Neuronal stem cell (in vitro differentiated cells): ENCODE data around the gene PRUNE2.
A peak's percentile ranks its signal among the peaks of the same experiment; 100 is the strongest.
"Not testable (repeated sequence)": the region's sequence is repeated elsewhere in the genome, so short reads cannot be mapped to it uniquely, and the experiment has no call there.

Source experiments
- DNase-seq: peaks from one replicate; pipeline ENCODE4 v3.0.0-alpha.2; 2013; ENCODE audit warnings: low spot score
- H2AFZ ChIP-seq: one replicate; pipeline ENCODE4 v1.6.1; 2013; ENCODE audit warnings: mild to moderate bottlenecking, low read length, inconsistent platforms
- H2AK5ac ChIP-seq: 2 replicates; pipeline ENCODE4 v1.6.1; 2013; ENCODE audit warnings: low read depth, mild to moderate bottlenecking, inconsistent platforms, low read length, moderate library complexity, mixed read lengths
- H2BK120ac ChIP-seq: 2 replicates; pipeline ENCODE4 v1.6.1; 2013; ENCODE audit warnings: low read depth, mild to moderate bottlenecking, inconsistent platforms, low read length, moderate library complexity, mixed read lengths
- H2BK12ac ChIP-seq: one replicate; pipeline ENCODE4 v1.6.1; 2013; ENCODE audit warnings: low read length, inconsistent platforms
- H2BK15ac ChIP-seq: 2 replicates; pipeline ENCODE4 v1.6.1; 2013; ENCODE audit warnings: mild to moderate bottlenecking, low read length, inconsistent platforms, mixed read lengths
- H2BK5ac ChIP-seq: one replicate; pipeline ENCODE4 v1.6.1; 2013; ENCODE audit warnings: inconsistent platforms, mild to moderate bottlenecking, low read length, moderate library complexity
- H3K14ac ChIP-seq: one replicate; pipeline ENCODE4 v1.6.1; 2013; ENCODE audit warnings: low read length, inconsistent platforms
- H3K18ac ChIP-seq: 2 replicates; pipeline ENCODE4 v1.6.1; 2013; ENCODE audit warnings: low read length, inconsistent platforms
- H3K23ac ChIP-seq: 2 replicates; pipeline ENCODE4 v1.6.1; 2013; ENCODE audit warnings: low read depth, mild to moderate bottlenecking, mixed read lengths, low read length, inconsistent platforms; ENCODE audit not compliant: poor library complexity
- H3K27ac ChIP-seq: replicated peaks from 3 replicates; pipeline ENCODE4 v1.5.1; 2013; ENCODE audit warnings: low read length, inconsistent platforms
- H3K27me3 ChIP-seq, 3 experiments: 2 replicates each; pipeline ENCODE4 v1.6.1; 2013; ENCODE audit warnings: low read length in 3 of 3, mild to moderate bottlenecking in 2 of 3, inconsistent platforms in 1 of 3, low read depth in 1 of 3, mixed read lengths in 1 of 3, moderate library complexity in 1 of 3; ENCODE audit not compliant: control insufficient read depth in 3 of 3, insufficient read depth in 3 of 3
- H3K36me3 ChIP-seq, 2 donors: replicated peaks in 1 of 2; 2 replicates each; pipeline ENCODE4 v1.6.1; 2013; ENCODE audit warnings: low read length in 2 of 2; ENCODE audit not compliant: control insufficient read depth in 2 of 2, insufficient read depth in 2 of 2
- H3K4ac ChIP-seq: 2 replicates; pipeline ENCODE4 v1.6.1; 2013; ENCODE audit warnings: inconsistent platforms, mild to moderate bottlenecking, low read length, moderate library complexity
- H3K4me1 ChIP-seq, 2 donors: 1 replicate in 1 of 2; 2 replicates in 1 of 2; pipeline ENCODE4 v1.6.1; 2013; ENCODE audit warnings: low read length in 2 of 2, low read depth in 1 of 2; ENCODE audit not compliant: control insufficient read depth in 2 of 2, insufficient read depth in 1 of 2
- H3K4me2 ChIP-seq: one replicate; pipeline ENCODE4 v1.6.1; 2013; ENCODE audit warnings: mild to moderate bottlenecking, low read length, inconsistent platforms; ENCODE audit not compliant: insufficient read depth, poor library complexity, severe bottlenecking
- H3K4me3 ChIP-seq, 2 donors: 2 replicates each; pipeline ENCODE4 v1.5.1; 2013; ENCODE audit warnings: low read length in 2 of 2, mild to moderate bottlenecking in 2 of 2, inconsistent platforms in 1 of 2, moderate library complexity in 1 of 2
- H3K79me1 ChIP-seq: one replicate; pipeline ENCODE4 v1.6.1; 2013; ENCODE audit warnings: low read depth, mild to moderate bottlenecking, inconsistent platforms, low read length, moderate library complexity
- H3K9ac ChIP-seq: one replicate; pipeline ENCODE4 v1.6.1; 2013; ENCODE audit warnings: mild to moderate bottlenecking, low read depth, low read length, inconsistent platforms; ENCODE audit not compliant: poor library complexity
- H3K9me3 ChIP-seq, 2 donors: replicated peaks in 1 of 2; 2 replicates each; pipeline versions ENCODE3 to v1.6.1; 2013; ENCODE audit warnings: low read length in 2 of 2, mild to moderate bottlenecking in 2 of 2, inconsistent platforms in 1 of 2, low read depth in 1 of 2, mixed read lengths in 1 of 2, moderate library complexity in 1 of 2; ENCODE audit not compliant: control insufficient read depth in 2 of 2, insufficient read depth in 1 of 2
- H4K8ac ChIP-seq: one replicate; pipeline ENCODE4 v1.6.1; 2013; ENCODE audit warnings: low read depth, mild to moderate bottlenecking, inconsistent platforms, low read length, moderate library complexity
- H4K91ac ChIP-seq: one replicate; pipeline ENCODE4 v1.6.1; 2013; ENCODE audit warnings: low read length, low read depth, mild to moderate bottlenecking, inconsistent platforms; ENCODE audit not compliant: poor library complexity
- WGBS, 2 donors: extraction: QIAGEN DNeasy Blood & Tissue Kit; methylation state at CpG; one replicate each; pipeline ENCODE4 v1.1.7; 2013; ENCODE audit warnings: missing lambda C conversion rate in 2 of 2, mixed read lengths in 1 of 2; ENCODE audit not compliant: insufficient read length in 2 of 2, insufficient replicate concordance in 1 of 2; ENCODE audit errors: extremely low coverage in 2 of 2; 5-methylcytosine and 5-hydroxymethylcytosine counted together

The PRUNE2 gene

DNA sequence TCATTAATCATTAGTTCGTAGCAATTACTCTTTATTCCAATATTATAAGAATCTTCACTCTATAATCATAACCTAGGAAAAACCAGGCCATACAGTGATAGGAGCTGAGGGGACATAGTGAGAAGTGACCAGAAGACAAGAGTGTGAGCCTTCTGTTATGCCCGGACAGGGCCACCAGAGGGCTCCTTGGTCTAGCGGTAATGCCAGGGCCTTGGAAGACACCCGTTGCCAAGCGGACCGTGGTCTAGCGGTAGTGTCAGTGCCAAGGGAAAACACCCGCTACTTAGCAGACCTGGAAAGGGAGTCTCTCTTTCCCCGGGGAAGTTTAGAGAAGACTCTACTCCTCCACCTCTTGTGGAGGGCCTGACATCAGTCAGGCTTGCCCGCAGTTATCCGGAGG lies 239.9 kb downstream of the PRUNE2 start:
- not testable (repeated sequence) for H3K36me3 ChIP-seq, H4K91ac ChIP-seq, H3K27ac ChIP-seq, H2BK120ac ChIP-seq, H4K8ac ChIP-seq, H3K9me3 ChIP-seq, H2BK5ac ChIP-seq, H3K23ac ChIP-seq, DNase-seq, H3K4me3 ChIP-seq, H2AK5ac ChIP-seq, H3K18ac ChIP-seq, H3K4ac ChIP-seq, H3K9ac ChIP-seq, H2BK12ac ChIP-seq, H2BK15ac ChIP-seq, H3K14ac ChIP-seq, H3K4me1 ChIP-seq, H3K79me1 ChIP-seq, H3K27me3 ChIP-seq, H3K4me2 ChIP-seq
- no CpG with 5 or more reads among the region's 11 CpGs for WGBS, 2 donors
- peak overlapping the region; percentile 64 for H2AFZ ChIP-seq

DNA sequence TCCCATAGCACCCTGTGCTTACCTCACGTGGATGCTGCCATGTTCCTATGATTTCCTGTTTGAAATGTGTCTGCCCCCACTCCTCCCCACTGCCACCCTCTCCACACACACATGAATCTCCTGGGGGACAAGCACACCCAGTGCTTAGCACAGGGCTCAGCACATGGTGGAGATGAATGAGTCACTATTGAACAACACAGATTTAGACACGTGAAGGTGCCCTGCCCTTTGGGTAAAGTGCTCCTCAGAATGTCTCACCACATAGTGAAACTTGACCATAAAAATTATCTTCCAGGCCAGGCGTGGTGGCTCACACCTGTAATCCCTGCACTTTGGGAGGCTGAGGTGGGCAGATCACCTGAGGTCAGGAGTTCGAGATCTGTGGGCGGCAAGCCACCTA lies 240.5 kb downstream of the PRUNE2 start:
- Histone ChIP-seq H3K9me3 (peaks cover 0 to 3% of the 10 kb centered on the region in 2 donors), H3K4me1 (no peaks in the 10 kb centered on the region)

DNA sequence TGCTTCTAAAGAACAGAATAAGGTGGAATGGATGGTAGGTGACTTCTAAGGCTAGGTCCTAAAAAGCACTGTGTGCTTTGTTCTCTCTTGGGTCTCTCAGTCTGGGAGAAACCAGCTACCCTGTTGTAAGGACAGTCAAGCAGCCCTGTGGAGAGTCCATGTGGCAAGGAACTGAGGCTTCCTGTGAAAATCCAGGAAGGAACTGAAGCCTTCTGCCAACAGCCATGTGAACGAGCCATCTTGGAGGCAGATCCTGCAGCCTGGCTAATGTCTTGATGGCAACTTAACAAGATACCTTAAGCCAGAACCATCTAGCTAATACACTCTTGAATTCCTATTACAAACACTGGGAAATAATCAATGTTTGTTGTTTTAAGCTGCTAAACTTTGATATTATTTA lies 241.8 kb downstream of the PRUNE2 start:
- H2BK12ac ChIP-seq = no peak overlapping the region
- H3K36me3 ChIP-seq = no peaks in the 10 kb centered on the region
- H3K14ac ChIP-seq = no peak overlapping the region
- no peak overlapping the region for H3K18ac ChIP-seq
- no peak overlapping the region for H3K23ac ChIP-seq
- H3K4me3 ChIP-seq = no peak overlapping the region
- H3K27me3 ChIP-seq = no peaks in the 10 kb centered on the region
- H2BK120ac ChIP-seq = no peak overlapping the region
- no peak for DNase-seq
- no CpG with 5 or more reads among the region's 1 CpG for WGBS, 2 donors
- no peaks in the 10 kb centered on the region for H3K79me1 ChIP-seq
- H2AFZ ChIP-seq = no peak overlapping the region
- no peak overlapping the region for H4K8ac ChIP-seq
- H3K9ac ChIP-seq = no peak overlapping the region
- H2AK5ac ChIP-seq = no peak overlapping the region
- no peak overlapping the region for H4K91ac ChIP-seq
- no peak overlapping the region for H3K27ac ChIP-seq
- H3K4ac ChIP-seq = no peak overlapping the region
- peaks cover 0 to 3% of the 10 kb centered on the region in 2 donors for H3K9me3 ChIP-seq
- no peak overlapping the region for H2BK15ac ChIP-seq
- no peak overlapping the region for H2BK5ac ChIP-seq
- no peak overlapping the region for H3K4me2 ChIP-seq
- H3K4me1 ChIP-seq = no peaks in the 10 kb centered on the region

More for the DNA sequence above, 240.5 kb downstream of the PRUNE2 start:
- no peak overlapping the region for H2AFZ ChIP-seq
- no peak overlapping the region for H2BK15ac ChIP-seq
- no peaks in the 10 kb centered on the region for H3K79me1 ChIP-seq
- no CpG with 5 or more reads among the region's 5 CpGs for WGBS, 2 donors
- no peak overlapping the region for H3K18ac ChIP-seq
- H3K23ac ChIP-seq = no peak overlapping the region
- no peak overlapping the region for H3K9ac ChIP-seq
- no peak overlapping the region for H2BK12ac ChIP-seq
- no peak overlapping the region for H3K4ac ChIP-seq
- no peak overlapping the region for H2BK5ac ChIP-seq
- no peak overlapping the region for H3K14ac ChIP-seq
- no peak overlapping the region for H3K4me3 ChIP-seq
- no peak overlapping the region for H2AK5ac ChIP-seq
- no peak overlapping the region for H3K27ac ChIP-seq
- H2BK120ac ChIP-seq = no peak overlapping the region
- H4K8ac ChIP-seq = no peak overlapping the region
- H3K36me3 ChIP-seq = no peaks in the 10 kb centered on the region
- H4K91ac ChIP-seq = no peak overlapping the region
- H3K27me3 ChIP-seq = no peaks in the 10 kb centered on the region
- H3K4me2 ChIP-seq = no peak overlapping the region
- no peak for DNase-seq

GRCh38 chr9:76662476-76663281 lies 243.2 kb downstream of the PRUNE2 start:
- DNase-seq = no peak
- Histone ChIP-seq H4K91ac (no peak overlapping the region), H2AK5ac (no peak overlapping the region), H2BK12ac (no peak overlapping the region), H3K79me1 (no peaks in the 10 kb centered on the region), H2BK5ac (no peak overlapping the region), H3K4me3 (no peak overlapping the region), H3K4me2 (no peak overlapping the region), H3K14ac (no peak overlapping the region), H3K23ac (no peak overlapping the region), H3K4me1 (no peaks in the 10 kb centered on the region), H3K9me3 (no peaks in the 10 kb centered on the region), H3K9ac (no peak overlapping the region), H3K27ac (no peak overlapping the region), H2AFZ (no peak overlapping the region), H3K18ac (no peak overlapping the region), H3K27me3 (no peaks in the 10 kb centered on the region), H2BK15ac (no peak overlapping the region), H2BK120ac (no peak overlapping the region), H3K4ac (no peak overlapping the region), H3K36me3 (no peaks in the 10 kb centered on the region), H4K8ac (no peak overlapping the region)
- whole genome bisulfite sequencing, 2 donors = no CpG with 5 or more reads among the region's 6 CpGs
